ENCODE measurements around the gene ZNF474.

GRCh38 chr5:122130152-122130551, 806 bp downstream of the ZNF474 start:
- TF ChIP-seq CTCF (IDR thresholded peaks at IDR 0.05; ENCODE audit: insufficient read depth, low read length, poor library complexity, severe bottlenecking) (no peak), EZH2phosphoT487 (conservative IDR thresholded peaks at IDR 0.05; ENCODE audit: low read length) (no peak)
